Adrenal gland (tissue), 12 donors: ENCODE results near the gene PTPRU. TPM values are rescaled to one million over a fixed set of nuclear protein-coding genes. Genes with fewer than 3 reads are reported as not detected.

Experiments
- DNase-seq, 7 donors: peaks; one replicate each; pipeline ENCODE4 v3.0.0-alpha.2; 2019 to 2020
- H3K27ac ChIP-seq, 5 donors: fragments of 200-600 bp; sonication (generic) in 4 of 5; 1 replicate in 3 of 5; 2 replicates in 2 of 5; pipeline versions ENCODE4 v1.5.1 to v1.8.0; 2016 to 2020; ENCODE audit warnings: mild to moderate bottlenecking in 1 of 5
- H3K27me3 ChIP-seq: fragments of 200-600 bp; 2 replicates; pipeline ENCODE4 v1.8.0; 2021
- H3K36me3 ChIP-seq, 2 donors: fragments of 200-600 bp; replicated peaks in 1 of 2; 1 replicate in 1 of 2; 2 replicates in 1 of 2; pipeline versions ENCODE4 v1.5.1 to v1.8.0; 2018 to 2022
- H3K4me1 ChIP-seq, 2 donors: fragments of 200-600 bp; replicated peaks in 1 of 2; 1 replicate in 1 of 2; 2 replicates in 1 of 2; pipeline versions ENCODE4 v1.5.1 to v1.8.0; 2018 to 2021
- H3K4me3 ChIP-seq, 4 donors: fragments of 200-600 bp; sonication (generic) in 3 of 4; one replicate each; pipeline ENCODE4 v1.5.1; 2016 to 2018
- H3K9me3 ChIP-seq, 3 donors: fragments of 200-600 bp; sonication (generic) in 1 of 3; replicated peaks in 1 of 3; 1 replicate in 2 of 3; 2 replicates in 1 of 3; pipeline versions ENCODE4 v1.5.1 to v1.8.0; 2016 to 2021
- CTCF ChIP-seq, 6 experiments: fragments of 450-650 bp in 4 of 6; fragments of 200-600 bp in 2 of 6; sonication (generic) in 1 of 6; IDR thresholded peaks; 1 replicate in 5 of 6; 2 replicates in 1 of 6; pipeline versions ENCODE4 v1.5.1 to v1.8.0; 2016 to 2021; ENCODE audit warnings: antibody characterized with exemption in 6 of 6, mild to moderate bottlenecking in 2 of 6, moderate library complexity in 1 of 6
- POLR2A ChIP-seq, 2 donors: fragments of 450-650 bp; IDR thresholded peaks; one replicate each; pipeline ENCODE4 v1.6.1; 2017; ENCODE audit warnings: antibody characterized with exemption in 2 of 2, mild to moderate bottlenecking in 2 of 2, moderate library complexity in 1 of 2
- WGBS, 4 donors: extraction: QIAGEN DNeasy Blood & Tissue Kit in 2 of 4; methylation state at CpG; one replicate each; pipeline versions ENCODE4 v1.1.5 to v1.1.7; 2013 to 2017; 5-methylcytosine and 5-hydroxymethylcytosine counted together
- intact Hi-C, 2 donors: fragments of 100-400 bp; cut with DNase I; formaldehyde crosslinking; loops; one replicate each; pipeline versions ENCODE4 v1.14.1 to v1.15.0; 2022 to 2023
- polyA plus RNA-seq, 3 donors: library from polyadenylated mRNA; stranded (reverse); fragments of 200-250 nt in 2 of 3; fragments of 350-450 nt in 1 of 3; fragmentation: Illumina TruSeq in 1 of 3; extraction: RNeasy Lipid Tissue Mini Kit (QIAGEN cat#74804) in 1 of 3; gene quantifications; one replicate each; pipeline ENCODE4 v1.2.3, GENCODE V29; 2013 to 2014
- total RNA-seq, 9 donors: library from RNA; depleted of rRNA in 4 of 9; stranded (reverse); fragments of >200 nt in 4 of 9; fragments of 120-200 nt in 1 of 9; fragmentation: NEBNext Ultra II Directional in 1 of 9; extraction: Animal tissue kit (Norgen Biotek cat#: 25700) in 1 of 9; gene quantifications; one replicate each; pipeline versions ENCODE4 v1.1.0 to v1.2.4, GENCODE V29; 2013 to 2023
- donor health status: healthy with polysubstance abuse.
- donor health status: Bipolar disorder and iron deficiency.
- donor health status: DM: yes; HTN: yes; CAD: no.
- donor health status: DM: no; HTN: no; CAD: no.
- donor health status: DM: no; HTN: no; CAD: no.
- donor health status: DM: yes; HTN: yes; CAD: no.

The PTPRU gene
- total and polyA plus RNA-seq, 12 donors: 1.4 to 14.4 (median 6.7) TPM

- no peak for DNase-seq
- 72 to 87% (median 84%) methylated on average over 4 of the region's 4 CpGs for WGBS, 4 donors
- no peak for TF ChIP-seq CTCF (IDR thresholded peaks at IDR 0.05)
- TF ChIP-seq POLR2A (IDR thresholded peaks at IDR 0.05): no peak
- no peaks in the 10 kb centered on the region for H3K27me3 ChIP-seq
- no peak overlapping the region for H3K27ac ChIP-seq
- H3K36me3 ChIP-seq: no peaks in the 10 kb centered on the region
- no peak overlapping the region for H3K4me3 ChIP-seq
- H3K4me1 ChIP-seq: no peaks in the 10 kb centered on the region
- intact Hi-C loops: no loop called here
- H3K9me3 ChIP-seq: no peaks in the 10 kb centered on the region
Observed at GRCh38 chr1:29362764-29363163, 126.4 kb downstream of the PTPRU start.

GRCh38 chr1:29363536-29363935, 127.2 kb downstream of the PTPRU start:
- H3K36me3 ChIP-seq: no peaks in the 10 kb centered on the region
- WGBS, 4 donors: 79 to 92% (median 91%) methylated on average over 6 of the region's 6 CpGs
- H3K4me1 ChIP-seq: no peaks in the 10 kb centered on the region
- no peaks in the 10 kb centered on the region for H3K27me3 ChIP-seq
- no peaks in the 10 kb centered on the region for H3K9me3 ChIP-seq
- TF ChIP-seq CTCF (IDR thresholded peaks at IDR 0.05) (no peak), POLR2A (IDR thresholded peaks at IDR 0.05) (no peak)
- intact Hi-C loops: no loop called here
- no peak for DNase-seq
- no peak overlapping the region for H3K27ac ChIP-seq
- H3K4me3 ChIP-seq: no peak overlapping the region

- Histone ChIP-seq H3K27ac (no peak overlapping the region), H3K9me3 (no peaks in the 10 kb centered on the region), H3K4me3 (no peak overlapping the region), H3K27me3 (no peaks in the 10 kb centered on the region), H3K4me1 (no peaks in the 10 kb centered on the region), H3K36me3 (no peaks in the 10 kb centered on the region)
- no peak for DNase-seq
- 85 to 90% (median 88%) methylated on average over 6 of the region's 6 CpGs for WGBS, 4 donors
- TF ChIP-seq POLR2A (IDR thresholded peaks at IDR 0.05) (no peak), CTCF (IDR thresholded peaks at IDR 0.05) (no peak)
- intact Hi-C loops: no loop called here
Observed at GRCh38 chr1:29364101-29364678, 127.9 kb downstream of the PTPRU start.

GRCh38 chr1:29365906-29366670, 129.8 kb downstream of the PTPRU start:
- intact Hi-C loops: no loop called here
- Histone ChIP-seq H3K36me3 (no peaks in the 10 kb centered on the region), H3K27ac (no peak overlapping the region), H3K9me3 (no peaks in the 10 kb centered on the region), H3K4me1 (no peaks in the 10 kb centered on the region), H3K27me3 (no peaks in the 10 kb centered on the region), H3K4me3 (no peak overlapping the region)
- 77 to 85% (median 80%) methylated on average over 8 to 11 of the region's 11 CpGs for WGBS, 4 donors
- DNase-seq: no peak
- TF ChIP-seq POLR2A (IDR thresholded peaks at IDR 0.05) (no peak), CTCF (IDR thresholded peaks at IDR 0.05) (no peak)
